ENCODE data around the gene PKN3.
A peak's percentile ranks its signal among the peaks of the same experiment; 100 is the strongest.
"Not testable (repeated sequence)": the region's sequence is repeated elsewhere in the genome, so short reads cannot be mapped to it uniquely, and the experiment has no call there.

The PKN3 gene

DNA sequence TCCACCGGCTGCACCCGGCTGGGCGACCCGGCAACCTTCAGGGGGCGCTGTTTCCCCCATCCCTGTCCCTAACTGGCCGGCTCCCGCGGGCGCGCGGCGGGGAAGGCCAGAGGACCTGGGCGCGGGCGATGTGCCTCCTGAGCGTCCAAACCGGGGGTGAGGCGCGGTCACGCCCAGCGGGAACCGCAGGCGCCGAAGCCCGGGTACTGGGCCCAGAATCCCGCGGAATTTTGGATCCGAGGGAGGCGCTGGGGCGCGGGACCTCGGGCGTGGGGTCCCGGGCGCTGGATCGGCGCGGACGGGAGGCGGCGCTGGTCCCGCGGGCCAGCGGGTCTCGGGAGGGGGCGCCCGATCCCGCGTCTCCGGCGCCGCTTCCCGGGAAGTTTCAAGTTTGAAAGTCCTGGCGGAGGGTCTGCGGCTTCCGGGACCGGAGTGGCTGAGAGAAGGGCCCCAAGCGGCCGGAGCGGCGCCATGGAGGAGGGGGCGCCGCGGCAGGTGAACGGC is at the start of gene PKN3:
TSS of gene PKN3 (plus strand) at position 59 of the 504 bp plus-strand sequence. CDS start at position 472, 413 bp downstream.
- peak; percentile 92 for DNase-seq

DNA sequence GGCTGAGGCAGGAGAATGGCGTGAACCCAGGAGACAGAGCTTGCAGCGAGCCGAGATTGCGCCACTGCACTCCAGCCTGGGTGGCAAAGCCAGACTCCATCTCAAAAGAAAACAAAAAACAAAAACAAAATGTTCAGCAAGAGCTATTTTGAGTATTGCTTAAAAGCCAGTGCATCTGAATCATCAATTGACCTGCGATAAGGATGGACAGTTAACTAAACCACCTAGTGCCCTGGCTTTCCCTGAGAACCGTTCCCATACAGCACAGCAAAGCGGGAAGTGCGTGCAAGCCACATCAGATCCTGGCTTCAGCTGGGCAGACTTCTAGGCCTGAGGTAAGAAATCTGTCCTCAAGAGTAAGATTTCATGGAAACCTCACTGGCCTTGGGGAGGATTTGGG is 48.4 kb upstream of the PKN3 start:
- DNase-seq: no peak

DNA sequence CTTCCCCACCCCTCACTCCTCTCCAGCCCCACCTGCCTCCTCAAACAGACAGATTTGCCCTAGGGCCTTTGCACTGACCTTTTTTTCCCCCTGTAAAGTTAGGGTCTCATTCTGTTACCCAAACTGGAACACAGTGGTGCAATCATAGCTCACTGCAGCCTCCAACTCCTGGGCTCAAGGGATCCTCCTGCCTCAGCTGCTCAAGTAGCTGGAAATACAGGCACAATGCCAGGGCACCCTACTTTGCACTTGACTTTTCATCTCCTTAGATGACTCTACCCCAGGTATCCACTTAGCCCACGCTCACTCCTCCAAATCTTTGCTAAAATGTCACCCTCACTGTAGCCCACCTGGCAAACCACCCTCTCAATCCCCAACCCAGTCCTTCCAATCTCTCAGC is 47.8 kb upstream of the PKN3 start:
- no peak for DNase-seq

DNA sequence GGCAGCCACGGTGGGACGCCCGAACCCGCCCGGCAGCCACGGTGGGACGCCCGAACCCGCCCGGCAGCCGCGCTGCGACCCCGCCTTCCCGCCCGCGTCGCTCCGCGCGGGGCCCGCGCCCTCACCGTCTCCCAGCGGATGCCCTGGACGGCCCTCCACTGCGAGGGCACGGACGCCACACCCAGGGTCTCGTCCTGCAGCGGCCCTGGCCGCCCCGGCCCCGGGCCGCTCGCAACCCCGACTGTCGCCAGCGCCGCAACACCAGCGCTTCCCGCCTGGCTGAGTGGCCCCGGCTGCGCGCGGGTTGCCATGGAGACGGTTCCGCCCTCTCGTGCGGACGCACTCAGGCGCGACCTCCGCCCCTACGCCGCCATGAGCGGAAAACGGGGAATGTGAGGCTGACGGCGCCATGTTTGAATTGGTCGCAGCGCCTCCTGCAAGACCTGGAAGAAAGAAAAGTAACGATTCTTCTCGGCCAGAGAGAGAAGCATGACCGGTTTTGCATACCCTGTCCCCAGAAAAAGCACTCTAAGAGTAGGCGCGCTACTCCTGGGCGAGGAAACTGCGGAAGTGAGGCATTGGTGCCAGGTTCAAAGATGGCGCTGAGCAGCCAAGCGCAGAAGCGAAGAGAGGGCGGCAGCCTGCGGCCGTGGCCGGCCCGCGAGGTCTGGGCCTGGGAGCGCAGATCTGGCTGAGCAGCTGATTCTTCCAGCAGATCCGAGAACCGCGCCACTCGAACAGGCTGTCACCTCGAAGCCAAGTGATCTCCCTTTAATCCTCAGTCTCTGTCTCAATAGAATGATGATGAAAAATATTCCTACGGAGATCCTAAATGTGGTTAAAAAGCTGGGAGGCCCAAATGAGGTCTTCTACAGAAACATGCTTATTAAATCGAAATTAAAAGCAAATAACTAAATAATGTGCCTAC is 45.6 kb upstream of the PKN3 start, which contains the start of gene DYNC2I2:
TSS of gene DYNC2I2 (minus strand) at position 432 of the 928 bp plus-strand sequence. CDS start at position 311, 121 bp downstream.
- DNase-seq: peak; percentile 97

DNA sequence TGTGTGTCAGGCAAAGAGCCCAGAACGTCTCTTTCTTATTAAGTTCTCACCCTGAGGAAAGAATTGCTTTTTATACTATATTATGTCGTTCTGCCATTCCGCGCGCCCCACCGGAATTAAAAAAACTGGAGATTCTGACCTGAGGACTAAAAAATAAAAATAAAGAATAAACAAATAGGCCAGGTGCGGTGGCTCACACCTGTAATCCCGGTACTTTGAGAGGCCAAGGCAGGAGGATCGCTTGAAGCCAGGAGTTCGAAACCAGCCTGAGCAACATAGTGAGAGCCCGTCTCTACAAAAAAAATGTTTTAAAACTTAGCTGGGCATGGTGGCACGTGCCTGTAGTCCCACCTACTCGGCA is 45.0 kb upstream of the PKN3 start:
- DNase-seq: no peak

DNA sequence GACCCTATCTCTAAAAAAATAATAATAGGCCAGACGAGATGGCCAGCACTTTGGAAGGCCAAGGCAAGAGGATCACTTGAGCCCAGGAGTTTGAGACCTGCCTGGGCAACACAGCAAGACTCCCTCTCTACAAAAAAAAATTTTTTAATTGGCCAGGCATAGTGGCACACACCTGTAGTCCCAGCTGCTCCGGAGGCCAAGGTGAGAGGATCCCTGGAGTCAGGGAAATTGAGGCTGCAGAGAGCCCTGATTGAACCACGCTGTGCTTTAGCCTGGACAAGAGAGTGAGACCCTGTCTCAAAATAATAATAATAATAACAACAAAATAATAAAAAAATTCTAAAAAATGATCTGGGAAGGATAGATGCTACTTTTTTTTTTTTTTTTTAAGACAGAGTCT is 44.5 kb upstream of the PKN3 start:
- no peak for DNase-seq

DNA sequence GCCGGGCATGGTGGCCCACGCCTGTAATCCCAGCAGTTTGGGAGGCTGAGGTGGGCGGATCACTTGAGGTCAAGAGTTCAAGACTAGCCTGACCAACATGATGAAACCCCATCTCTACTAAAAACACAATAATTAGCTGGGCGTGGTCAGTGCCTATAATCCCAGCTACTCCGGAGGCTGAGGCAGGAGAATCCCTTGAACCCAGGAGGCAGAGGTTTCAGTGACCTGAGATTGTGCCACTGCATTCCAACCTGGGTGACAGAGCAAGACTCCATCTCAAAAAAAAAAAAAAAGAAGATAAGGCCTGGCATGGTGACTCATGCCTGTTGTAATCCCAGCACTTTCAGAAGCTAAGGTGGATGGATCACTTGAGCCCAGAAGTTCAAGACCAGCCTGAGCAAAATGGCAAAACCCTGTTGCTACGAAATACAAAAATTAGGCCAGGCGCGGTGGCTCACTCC is 35.8 kb upstream of the PKN3 start:
- not testable (repeated sequence) for DNase-seq

DNA sequence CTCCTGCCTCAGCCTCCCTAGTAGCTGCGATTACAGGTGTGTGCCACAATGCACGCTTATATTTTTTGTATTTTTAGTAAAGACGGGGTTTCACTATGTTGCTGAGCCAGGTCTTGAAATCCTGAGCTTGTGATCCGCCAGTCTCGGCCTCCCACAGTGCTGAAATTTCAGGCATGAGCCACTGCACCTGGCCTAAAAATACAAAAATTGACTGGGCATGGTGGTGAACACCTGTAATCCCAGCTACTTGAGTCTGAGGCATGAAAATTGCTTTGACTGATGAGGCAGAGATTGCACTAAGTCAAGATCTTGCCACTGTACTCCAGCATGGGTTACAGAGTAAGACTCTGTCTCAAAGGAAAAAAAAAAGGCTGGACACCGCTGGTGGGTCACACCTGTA is 32.5 kb upstream of the PKN3 start:
- DNase-seq: no peak

DNA sequence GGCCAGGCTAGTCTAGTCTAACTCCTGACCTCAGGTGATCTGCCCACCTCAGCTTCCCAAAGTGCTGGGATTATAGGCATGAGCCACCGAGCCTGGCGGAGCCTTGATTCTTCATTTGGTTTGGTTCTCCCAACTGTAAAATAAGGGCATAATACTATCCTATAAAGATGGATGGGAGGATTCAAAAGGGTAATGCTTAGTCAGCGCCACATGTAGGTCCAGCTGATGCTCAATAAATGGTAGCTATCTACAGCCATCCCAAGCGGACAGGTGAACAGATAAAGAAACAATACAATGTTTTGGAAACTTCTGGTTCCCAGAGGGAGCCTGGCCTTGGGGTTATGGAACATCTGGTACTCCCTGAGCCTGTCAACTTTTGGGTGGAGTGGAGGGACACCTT is 26.9 kb upstream of the PKN3 start:
- no peak for DNase-seq

DNA sequence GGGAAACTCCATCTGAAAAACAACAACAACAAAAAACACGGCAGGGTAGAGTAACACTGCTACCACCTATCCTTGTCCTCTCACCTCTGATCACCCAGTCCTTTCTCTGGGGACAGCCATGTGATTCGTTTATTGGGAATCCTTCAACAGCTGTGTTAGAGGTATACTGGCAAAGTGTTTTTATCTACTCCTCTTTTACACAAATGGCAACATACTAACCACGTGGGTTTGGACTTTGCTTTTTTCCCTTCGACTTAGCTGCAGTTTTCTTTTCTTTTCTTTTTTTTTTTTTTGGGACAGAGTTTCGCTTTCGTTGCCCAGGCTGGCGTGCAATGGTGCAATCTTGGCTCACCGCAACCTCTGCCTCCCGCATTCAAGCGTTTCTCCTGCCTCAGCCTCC is 24.5 kb upstream of the PKN3 start:
- no peak for DNase-seq

DNA sequence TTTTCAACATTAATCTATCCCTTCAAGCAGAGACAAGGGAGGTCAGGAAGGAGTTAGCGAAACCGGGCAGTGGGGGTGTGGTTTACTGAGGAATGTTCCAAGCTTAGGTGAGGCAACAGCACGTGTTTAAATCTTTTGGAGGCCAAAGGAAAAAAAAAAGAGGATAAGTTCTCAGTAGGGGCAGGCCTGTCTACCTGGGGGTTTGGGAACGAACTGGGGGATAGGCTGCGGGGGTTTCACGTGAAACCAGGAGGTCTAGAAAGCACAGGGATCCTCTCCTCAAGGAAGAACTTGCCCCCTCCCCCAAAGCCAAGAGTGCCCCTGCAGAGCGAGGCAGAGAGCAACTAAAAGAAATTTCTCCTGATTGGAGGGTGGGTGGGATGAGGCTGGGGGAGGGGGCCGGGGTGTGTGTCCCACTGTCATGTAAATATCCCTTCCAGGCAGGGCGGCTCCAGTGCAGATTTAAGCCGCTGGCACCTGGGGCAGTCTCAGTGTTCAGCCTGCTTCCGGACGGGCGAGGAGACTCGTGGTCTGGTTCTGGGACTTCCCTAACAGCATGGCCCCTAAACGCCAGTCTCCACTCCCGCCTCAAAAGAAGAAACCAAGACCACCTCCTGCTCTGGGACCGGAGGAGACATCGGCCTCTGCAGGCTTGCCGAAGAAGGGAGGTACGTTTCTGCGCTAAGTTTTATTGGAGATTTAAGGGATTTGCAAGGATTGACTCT is 18.8 kb upstream of the PKN3 start:
- peak; percentile 69 for DNase-seq

DNA sequence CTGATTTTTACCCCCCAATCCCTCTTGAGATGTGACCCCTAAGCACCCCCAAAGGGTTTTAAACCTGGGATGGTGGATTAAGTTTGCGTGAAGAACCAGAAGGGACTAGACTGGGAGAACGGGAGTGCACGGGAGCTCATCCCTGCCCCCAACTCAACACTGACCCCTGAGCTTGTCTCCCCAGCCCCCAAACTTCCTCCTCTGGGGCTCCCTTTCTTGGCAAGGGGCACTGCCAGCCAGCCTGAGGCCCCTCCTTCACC is 18.3 kb upstream of the PKN3 start:
- no peak for DNase-seq

DNA sequence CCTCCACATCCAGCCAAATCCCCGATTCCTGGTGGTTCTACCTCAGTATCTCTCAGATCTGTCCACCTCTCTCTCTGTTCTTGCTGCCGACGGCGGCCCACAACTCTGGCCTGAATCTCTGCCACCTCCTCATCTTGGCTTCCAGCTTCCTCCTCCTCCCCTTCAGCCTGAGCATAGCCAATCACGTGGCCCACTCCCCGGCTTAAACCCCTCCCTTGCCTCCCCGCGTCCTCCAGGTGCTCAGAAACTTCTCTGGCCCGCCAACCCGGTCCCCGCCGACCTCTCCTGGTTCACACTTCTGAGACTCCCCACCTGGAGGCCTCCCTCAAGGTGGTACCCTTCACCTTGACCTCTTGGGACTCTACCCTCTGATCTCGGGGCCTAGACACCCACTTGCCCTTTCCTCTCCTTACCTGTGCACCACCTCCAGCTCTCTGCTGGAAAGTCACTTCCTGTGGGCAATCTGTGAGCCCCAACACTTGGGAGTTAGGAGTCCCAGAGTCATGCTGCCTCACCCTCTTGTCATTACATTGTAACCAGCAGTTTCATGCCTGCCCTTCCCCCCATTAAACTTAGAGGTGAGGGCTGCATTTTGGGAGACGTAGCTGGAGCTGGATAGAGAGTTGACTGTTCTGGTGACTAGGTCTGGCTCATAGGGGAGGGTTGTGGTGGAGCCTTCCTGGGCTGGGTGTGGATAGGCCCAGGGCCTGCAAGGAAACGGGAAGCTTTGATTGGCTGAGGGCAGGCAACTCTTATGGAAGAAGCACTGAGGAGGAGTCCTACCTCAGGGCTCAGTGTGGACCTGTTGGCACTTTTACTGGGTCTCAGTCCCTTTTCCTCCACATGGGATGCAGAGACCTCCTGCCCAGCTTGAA is 17.7 kb upstream of the PKN3 start:
- DNase-seq: peak; percentile 90

DNA sequence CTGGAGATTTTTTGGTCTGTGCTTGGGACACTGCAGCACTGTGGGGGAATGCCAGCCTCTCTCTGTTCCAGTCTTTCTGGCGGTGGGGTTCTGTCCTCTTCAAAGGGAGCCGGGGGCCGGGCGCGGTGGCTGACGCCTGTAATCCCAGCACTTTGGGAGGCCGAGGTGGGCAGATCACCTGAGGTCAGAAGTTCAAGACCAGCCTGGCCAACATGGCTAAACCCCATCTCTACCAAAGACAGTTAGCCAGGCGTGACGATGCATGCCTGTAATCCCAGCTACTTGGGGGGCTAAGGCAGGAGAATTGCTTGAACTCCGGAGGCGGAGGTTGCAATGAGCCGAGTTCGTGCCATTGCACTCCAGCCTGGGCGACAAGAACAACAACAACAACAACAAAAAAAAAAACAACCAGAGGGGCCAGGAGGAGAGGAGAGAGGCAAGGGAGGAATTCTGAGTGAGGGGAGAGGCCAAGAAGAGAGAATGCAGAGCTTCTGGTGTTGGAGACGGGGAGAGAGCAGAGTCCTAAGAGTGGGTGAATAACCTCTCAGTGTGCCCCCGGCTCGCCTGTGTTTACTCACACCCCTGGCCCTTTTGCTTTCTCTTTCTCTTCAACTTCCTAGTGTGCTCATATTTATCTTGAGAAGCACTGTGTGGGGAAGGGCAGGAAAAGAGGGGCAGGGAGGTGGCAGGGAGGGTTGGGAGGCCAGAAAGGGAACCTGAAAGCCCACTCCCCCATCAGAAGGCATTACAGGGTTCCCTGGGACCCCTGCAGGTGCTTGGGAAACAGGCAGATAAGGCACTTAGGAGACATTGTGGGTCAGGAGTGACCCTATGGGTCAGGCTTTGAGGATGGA is 16.4 kb upstream of the PKN3 start:
- peak; percentile 67 for DNase-seq

DNA sequence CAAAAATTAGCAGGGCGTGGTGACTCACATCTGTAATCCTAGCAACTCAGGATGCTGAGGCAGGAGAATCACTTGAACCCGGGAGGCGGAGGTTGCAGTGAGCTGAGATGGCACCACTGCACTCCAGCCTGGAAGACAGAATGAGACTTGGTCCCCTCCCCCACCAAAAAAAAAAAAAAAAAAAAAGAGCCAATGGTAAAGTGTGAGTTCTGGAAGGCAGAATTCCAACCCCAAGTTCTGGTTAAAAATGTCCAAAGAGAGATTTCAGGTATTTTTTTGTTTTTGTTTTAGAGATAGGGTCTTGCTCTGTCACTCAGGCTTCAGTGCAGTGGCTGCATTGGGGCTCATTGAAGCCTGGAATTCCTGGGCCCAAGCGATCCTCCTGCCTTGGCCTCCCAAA is 14.8 kb upstream of the PKN3 start:
- DNase-seq: no peak

DNA sequence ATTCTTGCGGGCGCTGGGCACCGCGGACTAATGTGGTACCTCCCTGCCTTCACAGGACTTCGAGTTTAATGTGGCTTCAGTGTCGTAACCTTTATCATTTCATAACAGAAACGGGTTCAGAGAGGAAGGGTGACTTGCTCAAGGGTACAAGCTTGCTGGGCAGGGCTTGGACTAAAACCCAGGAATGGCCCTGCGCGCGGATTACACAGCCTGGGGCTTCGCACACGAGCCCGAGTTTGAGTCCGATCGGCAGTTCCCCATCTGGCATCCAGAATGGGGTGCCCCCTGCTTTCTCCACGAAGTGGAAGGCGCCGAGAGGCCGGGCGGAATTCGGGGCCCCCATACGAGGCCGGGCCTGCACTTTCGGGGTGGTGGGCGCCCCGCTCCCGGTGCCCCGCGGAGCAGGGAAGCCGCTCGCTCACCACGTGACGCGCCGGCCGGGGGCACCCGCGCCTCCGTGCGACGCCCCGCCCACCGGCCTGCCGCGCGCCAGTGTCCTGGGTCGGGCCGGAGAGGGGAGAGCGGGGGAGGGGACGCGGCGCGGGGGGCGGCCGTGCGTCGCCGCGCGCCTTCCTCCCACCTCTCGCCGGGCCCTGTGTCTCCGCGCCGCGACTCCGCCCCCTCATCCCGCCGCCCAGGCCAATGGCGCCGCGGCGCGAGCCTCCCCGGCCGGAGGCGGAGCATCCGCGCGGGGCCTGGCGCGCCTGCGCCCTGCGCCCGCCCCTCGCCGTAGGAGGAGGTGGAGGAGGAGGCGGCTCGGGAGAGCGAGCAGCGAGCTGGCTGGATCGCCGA is 13.6 kb upstream of the PKN3 start, which contains the start of gene SET:
TSS of gene SET (plus strand) at position 722 of the 792 bp plus-strand sequence. CDS start 361 bp downstream, outside the sequence.
- DNase-seq: peak; percentile 97

DNA sequence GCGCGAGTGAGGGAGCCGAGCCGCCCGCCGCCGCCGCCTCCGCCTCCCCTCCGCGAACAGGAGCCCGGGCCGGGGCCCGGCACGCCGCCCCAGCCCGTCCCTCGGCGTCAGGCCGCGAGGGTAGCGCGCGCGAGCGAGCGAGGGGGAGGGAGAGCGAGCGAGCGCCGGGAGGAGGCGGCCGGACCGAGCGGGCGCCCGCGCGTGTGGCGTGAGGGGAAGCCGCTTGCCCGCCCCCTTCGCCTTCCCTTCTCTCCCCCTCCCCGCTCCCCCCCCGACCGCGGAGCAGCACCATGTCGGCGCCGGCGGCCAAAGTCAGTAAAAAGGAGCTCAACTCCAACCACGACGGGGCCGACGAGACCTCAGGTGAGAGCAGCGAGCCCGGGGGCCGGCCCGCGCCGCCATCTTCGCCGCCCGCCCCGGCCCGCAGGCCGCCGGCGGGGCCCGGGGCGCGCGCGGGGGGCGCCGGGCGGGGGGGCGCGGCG is 13.0 kb upstream of the PKN3 start:
- DNase-seq: no peak

DNA sequence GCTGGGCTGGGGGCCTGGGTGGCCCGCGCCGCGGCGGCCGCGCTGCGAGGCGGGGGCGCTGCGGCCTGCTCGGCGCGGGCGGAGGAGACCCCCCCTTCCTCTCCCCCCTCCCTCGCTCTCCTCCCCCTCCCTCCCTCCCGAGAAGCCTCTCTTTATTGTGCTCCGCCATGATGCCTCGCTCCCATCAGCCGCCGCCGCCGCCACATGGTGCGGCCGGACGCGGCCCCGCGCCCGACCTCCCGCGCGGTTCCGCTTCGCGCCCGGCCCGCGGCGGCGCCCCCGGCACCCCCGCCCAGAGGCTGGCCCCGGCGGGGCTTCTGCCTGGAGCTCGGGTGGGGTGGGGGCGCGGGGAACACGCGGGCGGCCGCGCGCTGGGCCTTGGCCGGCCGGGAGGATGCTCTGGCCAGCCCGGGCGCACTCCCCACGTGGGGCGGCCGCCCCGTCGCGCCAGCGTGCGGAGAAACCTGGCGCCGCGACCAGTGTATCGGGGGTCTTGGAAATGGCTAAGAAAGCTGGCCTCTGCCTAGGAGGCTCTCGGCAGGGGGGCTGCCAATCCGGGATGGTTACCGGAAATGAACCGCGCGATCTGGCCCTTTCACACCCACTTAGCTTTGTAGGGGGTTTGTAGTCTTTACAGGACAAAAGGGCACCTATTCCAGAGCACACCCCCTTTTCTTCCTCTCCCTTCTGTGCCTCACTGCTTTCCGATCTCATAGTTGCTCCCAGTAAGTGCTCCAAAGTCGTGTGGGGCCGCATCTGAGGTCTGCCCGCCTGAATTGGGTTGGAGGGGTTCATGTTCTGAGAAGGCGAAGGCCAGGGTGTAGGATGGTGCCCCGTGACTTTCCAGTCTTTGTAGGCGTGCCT is 12.3 kb upstream of the PKN3 start:
- peak; percentile 60 for DNase-seq

DNA sequence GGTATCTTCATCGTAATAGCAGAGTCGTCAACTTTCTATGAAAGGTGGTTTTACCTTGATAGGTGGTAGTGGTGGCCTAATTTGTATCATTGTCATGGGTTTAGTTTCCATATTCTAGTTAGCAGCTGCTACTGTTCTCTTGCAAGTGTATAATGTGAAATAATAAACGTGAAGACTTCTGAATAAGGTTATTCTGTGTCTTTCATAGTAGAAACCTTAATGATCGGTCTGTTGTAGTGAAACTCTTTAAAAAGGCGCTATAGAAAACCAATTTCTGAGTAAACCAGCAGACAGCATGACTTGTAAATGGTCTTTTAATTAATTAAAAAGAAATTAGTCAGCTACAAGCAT is 11.6 kb upstream of the PKN3 start:
- DNase-seq: no peak

DNA sequence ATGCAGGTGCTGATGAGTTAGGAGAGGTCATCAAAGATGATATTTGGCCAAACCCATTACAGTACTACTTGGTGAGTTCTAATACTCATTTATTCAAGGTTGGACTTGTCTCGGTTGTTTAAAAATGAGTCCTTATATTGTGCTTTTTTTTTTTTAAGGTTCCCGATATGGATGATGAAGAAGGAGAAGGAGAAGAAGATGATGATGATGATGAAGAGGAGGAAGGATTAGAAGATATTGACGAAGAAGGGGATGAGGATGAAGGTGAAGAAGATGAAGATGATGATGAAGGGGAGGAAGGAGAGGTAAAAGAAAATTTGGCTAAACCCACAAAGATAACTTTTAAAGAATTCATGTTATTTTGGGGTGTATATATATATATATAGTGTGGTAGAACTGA is 8.6 kb upstream of the PKN3 start:
- not testable (repeated sequence) for DNase-seq
